GM06990 (cell line): ENCODE results near the gene PDZRN3.

Experiments
- DNase-seq: peaks from one replicate; pipeline ENCODE4 v3.0.0-alpha.2; 2011; ENCODE audit not compliant: insufficient read length; ENCODE audit errors: extremely low read depth
- H3K27me3 ChIP-seq: replicated peaks from 2 replicates; pipeline ENCODE4 v1.6.0; 2011; ENCODE audit warnings: low read length; ENCODE audit not compliant: control insufficient read depth, insufficient read depth
- H3K36me3 ChIP-seq: 2 replicates; pipeline ENCODE4 v1.5.1; 2011; ENCODE audit warnings: low read length; ENCODE audit not compliant: control insufficient read depth, insufficient read depth
- H3K4me3 ChIP-seq: replicated peaks from 2 replicates; pipeline ENCODE4 v1.5.1; 2011; ENCODE audit warnings: low read depth, mild to moderate bottlenecking, control low read depth, low read length
- TF ChIP-seq, protein P1 (sequence below): IDR thresholded peaks from 2 replicates; pipeline ENCODE4 v1.5.1; 2011; ENCODE audit warnings: low read length, control low read depth, mild to moderate bottlenecking, inconsistent platforms; ENCODE audit not compliant: insufficient read depth, poor library complexity, severe bottlenecking

PDZRN3 gene

DNA sequence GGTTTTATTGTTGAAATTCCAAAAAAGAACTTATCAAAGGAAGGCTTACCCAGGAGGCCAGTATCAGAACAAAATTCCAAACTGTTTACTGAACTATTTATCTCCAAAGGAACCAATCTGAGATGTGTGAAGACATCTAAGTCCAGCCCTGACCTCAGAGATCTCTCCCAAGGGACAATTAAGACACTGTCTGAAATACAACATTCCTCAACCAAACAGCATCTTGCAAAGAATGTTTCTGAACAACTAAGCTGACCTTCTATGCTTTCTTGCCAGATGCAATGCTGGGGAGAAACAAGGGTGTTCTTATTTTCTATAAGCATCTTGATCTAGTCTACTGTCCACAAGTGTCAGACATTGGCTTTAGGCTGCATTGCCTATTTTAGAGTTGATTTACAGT, 13.6 kb downstream of the PDZRN3 start:
- H3K36me3 ChIP-seq, result no peaks in the 10 kb centered on the region
- H3K4me3 ChIP-seq, result no peak overlapping the region
- TF ChIP-seq, protein P1, sequence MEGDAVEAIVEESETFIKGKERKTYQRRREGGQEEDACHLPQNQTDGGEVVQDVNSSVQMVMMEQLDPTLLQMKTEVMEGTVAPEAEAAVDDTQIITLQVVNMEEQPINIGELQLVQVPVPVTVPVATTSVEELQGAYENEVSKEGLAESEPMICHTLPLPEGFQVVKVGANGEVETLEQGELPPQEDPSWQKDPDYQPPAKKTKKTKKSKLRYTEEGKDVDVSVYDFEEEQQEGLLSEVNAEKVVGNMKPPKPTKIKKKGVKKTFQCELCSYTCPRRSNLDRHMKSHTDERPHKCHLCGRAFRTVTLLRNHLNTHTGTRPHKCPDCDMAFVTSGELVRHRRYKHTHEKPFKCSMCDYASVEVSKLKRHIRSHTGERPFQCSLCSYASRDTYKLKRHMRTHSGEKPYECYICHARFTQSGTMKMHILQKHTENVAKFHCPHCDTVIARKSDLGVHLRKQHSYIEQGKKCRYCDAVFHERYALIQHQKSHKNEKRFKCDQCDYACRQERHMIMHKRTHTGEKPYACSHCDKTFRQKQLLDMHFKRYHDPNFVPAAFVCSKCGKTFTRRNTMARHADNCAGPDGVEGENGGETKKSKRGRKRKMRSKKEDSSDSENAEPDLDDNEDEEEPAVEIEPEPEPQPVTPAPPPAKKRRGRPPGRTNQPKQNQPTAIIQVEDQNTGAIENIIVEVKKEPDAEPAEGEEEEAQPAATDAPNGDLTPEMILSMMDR, result no peak
- H3K27me3 ChIP-seq, result no peaks in the 10 kb centered on the region; the same call in none of the 2 replicates
- no peak for DNase-seq

DNA sequence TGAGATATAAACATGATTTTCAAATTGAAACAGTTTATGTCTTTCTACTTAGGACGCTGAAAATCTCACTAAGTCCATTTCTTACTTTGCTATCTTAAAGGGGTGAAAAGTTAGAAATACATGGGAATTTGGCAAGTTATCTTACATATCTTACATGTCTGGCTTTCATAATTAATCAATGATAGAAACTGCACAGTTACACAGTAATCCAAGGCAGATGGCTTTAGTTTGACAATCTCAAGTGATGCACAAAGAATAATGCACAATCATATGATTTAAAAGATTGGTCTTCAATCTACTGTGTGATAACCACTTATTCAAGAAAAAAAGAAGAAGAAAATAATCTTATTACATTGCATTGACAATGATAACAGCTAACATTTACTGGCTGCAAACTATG, 14.2 kb downstream of the PDZRN3 start:
- Histone ChIP-seq H3K27me3 (no peaks in the 10 kb centered on the region; the same call in none of the 2 replicates), H3K4me3 (no peak overlapping the region), H3K36me3 (no peaks in the 10 kb centered on the region)
- DNase-seq, result no peak
- TF ChIP-seq, protein P1, result no peak

DNA sequence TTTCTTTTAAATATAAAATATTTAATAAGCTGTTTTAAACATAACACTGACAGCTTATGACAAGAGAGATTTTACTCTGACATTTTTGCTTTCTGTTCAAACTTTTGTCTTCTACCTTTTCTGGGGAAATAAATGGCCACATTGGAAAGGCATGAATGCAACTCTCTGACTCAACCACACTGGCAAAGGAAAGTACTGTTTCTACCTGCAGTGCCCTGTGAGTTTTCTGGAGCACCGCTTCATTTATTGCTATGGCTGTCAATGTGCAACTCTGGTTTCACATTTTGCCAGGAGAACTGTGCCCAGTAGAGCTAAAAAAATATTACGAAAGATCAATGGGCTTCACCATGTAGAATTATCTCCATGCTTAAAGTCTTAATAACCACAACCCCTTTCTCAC, 15.1 kb downstream of the PDZRN3 start:
- DNase-seq, result no peak
- Histone ChIP-seq H3K4me3 (no peak overlapping the region), H3K27me3 (no peaks in the 10 kb centered on the region; the same call in none of the 2 replicates), H3K36me3 (no peaks in the 10 kb centered on the region)
- TF ChIP-seq, protein P1, result no peak

DNA sequence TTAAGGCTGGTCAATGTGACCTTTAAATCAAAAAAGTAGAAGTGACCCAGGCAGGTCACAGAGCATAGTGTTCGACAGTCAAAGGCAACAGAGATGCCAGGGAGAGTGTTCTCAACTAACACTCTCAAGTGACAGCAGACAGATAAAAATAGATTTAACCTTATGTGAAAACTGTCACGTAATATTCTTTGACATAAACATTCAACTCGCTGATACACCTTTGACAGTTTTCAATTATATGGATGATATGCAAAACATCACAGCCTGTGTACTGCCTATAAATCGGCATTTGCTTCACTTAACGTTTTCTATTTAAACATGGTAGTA, 15.5 kb downstream of the PDZRN3 start:
- no peaks in the 10 kb centered on the region for H3K36me3 ChIP-seq
- DNase-seq, result no peak
- no peak overlapping the region for H3K4me3 ChIP-seq
- H3K27me3 ChIP-seq, result no peaks in the 10 kb centered on the region; the same call in none of the 2 replicates
- TF ChIP-seq, protein P1, result no peak

DNA sequence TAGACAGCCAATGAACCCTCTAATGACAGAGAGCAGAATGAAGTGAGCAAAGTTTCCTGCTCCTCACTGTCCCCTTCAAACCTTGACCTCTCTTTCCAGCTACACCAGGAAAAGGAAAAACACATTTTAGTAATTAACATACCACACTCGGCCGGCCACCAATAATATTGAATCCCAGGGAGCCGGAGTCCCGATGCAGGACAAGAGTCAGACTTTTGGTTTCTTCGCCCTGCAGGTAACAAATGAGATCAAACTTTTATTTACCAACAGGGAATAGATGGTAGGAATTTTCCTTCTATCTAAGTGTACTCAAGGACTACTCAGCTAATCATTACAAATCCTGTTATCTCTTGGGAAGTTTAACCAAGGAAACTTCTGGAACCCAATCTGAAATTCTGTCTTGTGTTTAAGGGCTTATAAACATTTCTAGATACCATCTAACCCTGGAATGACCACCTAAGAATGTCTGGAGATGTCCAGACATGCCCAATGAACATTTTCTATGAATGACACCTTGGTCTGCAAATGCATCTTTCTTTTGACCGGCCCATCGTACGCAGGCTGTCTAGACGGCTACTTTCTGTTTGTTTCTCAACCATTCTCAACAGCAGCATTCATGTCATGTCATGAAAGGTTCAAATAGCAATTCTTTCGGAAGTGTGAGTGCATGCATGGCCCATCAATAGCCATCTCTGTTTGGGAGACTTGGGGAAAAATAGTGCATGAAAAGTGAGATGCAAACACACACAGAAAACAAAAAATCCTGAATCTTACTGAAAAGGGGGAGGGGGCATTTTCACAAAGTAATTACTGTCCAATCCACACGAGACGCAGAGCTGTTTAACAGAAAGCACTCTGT, 16.1 kb downstream of the PDZRN3 start:
- no peaks in the 10 kb centered on the region; the same call in none of the 2 replicates for H3K27me3 ChIP-seq
- DNase-seq, result no peak
- TF ChIP-seq, protein P1, result no peak
- H3K4me3 ChIP-seq, result no peak overlapping the region
- no peaks in the 10 kb centered on the region for H3K36me3 ChIP-seq
